PFSK-1 (cell line): Measurements from ENCODE around the gene CYP2R1.

Experiments used
- FOXP2 ChIP-seq: optimal IDR thresholded peaks from 2 replicates; pipeline ENCODE3; 2011; ENCODE audit warnings: borderline replicate concordance, control low read depth, inconsistent platforms; ENCODE audit not compliant: insufficient read depth; ENCODE audit errors: extremely low read length, extremely low read depth
- POLR2AphosphoS5 ChIP-seq: IDR thresholded peaks from 2 replicates; pipeline ENCODE4 v1.6.1; 2012; ENCODE audit warnings: low read depth, mild to moderate bottlenecking, control low read depth, low read length, moderate library complexity
- REST ChIP-seq, 2 experiments: IDR thresholded peaks; 2 replicates each; pipeline versions ENCODE4 v1.6.1 to v1.8.0; 2011 to 2012; ENCODE audit warnings: low read depth in 2 of 2, low read length in 2 of 2, control low read depth in 1 of 2, inconsistent platforms in 1 of 2, mild to moderate bottlenecking in 1 of 2, moderate library complexity in 1 of 2; ENCODE audit not compliant: insufficient read depth in 1 of 2
- SIN3A ChIP-seq: IDR thresholded peaks from 2 replicates; pipeline ENCODE4 v1.6.1; 2012; ENCODE audit warnings: mild to moderate bottlenecking, low read length, moderate library complexity, borderline replicate concordance; ENCODE audit not compliant: insufficient read depth

- TF ChIP-seq REST (IDR thresholded peaks at IDR 0.05; ENCODE audit: insufficient read depth in 1 of 2, low read depth in 2 of 2, low read length in 2 of 2) (no peak), POLR2AphosphoS5 (no peak), SIN3A (no peak), FOXP2 (no peak)
These were observed 10.8 kb upstream of the CYP2R1 start for GRCh38 chr11:14902650-14903350.
